Measurements from ENCODE around the gene LMAN2. TPM values are rescaled to one million over a fixed set of nuclear protein-coding genes. Genes with fewer than 3 reads are reported as not detected.

LMAN2 gene
- polyA plus RNA-seq, 4 donors, result 94.0 to 135 (median 130) TPM

DNA sequence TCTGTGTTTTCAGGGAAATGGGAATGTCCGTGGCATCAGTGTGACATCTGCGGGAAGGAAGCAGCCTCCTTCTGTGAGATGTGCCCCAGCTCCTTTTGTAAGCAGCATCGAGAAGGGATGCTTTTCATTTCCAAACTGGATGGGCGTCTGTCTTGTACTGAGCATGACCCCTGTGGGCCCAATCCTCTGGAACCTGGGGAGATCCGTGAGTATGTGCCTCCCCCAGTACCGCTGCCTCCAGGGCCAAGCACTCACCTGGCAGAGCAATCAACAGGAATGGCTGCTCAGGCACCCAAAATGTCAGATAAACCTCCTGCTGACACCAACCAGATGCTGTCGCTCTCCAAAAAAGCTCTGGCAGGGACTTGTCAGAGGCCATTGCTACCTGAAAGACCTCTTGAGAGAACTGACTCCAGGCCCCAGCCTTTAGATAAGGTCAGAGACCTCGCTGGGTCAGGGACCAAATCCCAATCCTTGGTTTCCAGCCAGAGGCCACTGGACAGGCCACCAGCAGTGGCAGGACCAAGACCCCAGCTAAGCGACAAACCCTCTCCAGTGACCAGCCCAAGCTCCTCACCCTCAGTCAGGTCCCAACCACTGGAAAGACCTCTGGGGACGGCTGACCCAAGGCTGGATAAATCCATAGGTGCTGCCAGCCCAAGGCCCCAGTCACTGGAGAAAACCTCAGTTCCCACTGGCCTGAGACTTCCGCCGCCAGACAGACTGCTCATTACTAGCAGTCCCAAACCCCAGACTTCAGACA is 57.5 kb downstream of the LMAN2 start:
- no peak for DNase-seq (ENCODE audit: low read depth in 4 of 4, low spot score in 3 of 4)

DNA sequence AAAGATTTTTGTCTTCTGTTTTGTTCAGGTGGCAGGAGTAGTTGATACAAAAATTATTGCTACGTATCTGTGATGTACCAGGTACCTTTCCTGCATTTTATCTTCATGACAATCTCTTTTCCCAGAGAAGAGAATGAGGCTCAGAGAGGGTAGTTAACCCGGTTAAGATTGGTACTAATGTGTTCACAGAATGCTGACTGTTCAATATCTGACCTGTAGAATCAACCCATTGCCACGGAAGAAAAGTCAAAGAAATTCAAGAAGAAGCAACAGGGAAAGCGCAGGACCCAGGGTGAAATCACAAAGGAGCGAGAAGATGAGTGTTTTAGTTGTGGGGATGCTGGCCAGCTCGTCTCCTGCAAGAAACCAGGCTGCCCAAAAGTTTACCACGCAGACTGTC is 59.7 kb downstream of the LMAN2 start:
- no peak for DNase-seq (ENCODE audit: low read depth in 4 of 4, low spot score in 3 of 4)

DNA sequence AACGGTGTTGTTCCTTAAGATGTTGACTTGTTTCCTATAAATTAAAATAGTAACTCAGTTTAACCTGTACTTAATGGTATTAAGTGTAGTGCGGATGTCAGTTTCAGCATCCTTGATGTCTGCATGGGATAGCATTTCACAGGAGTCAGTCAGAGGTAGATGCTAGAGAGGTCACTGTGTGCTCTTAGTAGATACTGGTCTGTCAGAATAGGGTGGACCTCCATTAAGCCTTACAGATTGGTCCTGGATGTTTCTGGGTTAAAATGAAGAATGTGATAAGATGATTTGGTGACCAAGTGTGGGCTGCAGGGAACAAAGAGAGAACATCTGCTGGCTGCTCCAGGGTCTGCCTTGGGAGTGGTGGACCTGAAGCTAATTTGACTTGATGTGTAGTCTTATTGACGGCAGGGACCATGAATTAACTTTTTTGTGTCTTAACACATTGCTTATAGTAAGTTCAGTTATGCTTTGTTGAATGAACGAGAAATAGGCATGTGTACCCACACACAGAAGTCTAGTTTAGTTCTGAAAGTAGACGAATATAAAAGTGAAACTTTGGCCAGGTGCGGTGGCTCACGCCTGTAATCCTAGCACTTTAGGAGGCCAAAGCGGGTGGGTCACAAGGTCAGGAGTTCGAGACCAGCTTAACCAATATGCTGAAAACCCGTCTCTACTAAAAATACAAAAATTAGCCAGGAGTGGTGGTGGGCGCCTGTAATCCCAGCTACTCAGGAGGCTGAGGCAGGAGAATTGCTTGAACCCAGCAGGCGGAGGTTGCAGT is 60.5 kb downstream of the LMAN2 start:
- DNase-seq (ENCODE audit: low read depth in 4 of 4, low spot score in 3 of 4), result no peak

DNA sequence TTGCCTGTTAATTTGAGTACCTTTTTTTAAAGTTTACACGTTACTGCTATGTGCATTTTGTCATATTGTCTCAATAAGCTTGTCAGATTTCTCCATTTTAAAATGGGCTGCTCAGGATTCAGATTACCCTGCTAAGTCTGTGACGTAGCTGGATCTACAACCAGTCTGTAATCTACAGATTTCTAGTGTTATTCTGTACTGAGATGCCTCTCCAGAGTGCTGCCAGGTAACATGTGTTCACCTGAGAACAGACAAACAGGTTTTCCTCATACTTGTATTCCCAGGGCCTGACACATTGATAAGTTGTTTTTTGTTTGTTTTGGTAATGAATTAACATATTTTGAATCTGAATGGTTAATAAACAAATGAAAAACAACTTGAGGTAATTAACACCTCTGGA is 63.3 kb downstream of the LMAN2 start:
- DNase-seq (ENCODE audit: low read depth in 4 of 4, low spot score in 3 of 4), result no peak

Other genes starting within 250 kb of the LMAN2 start
- 10 to 100 TPM; 48.3 to 66.0 (median 59.3) TPM for gene NSD1, start 217.9 kb downstream of the LMAN2 start, polyA plus RNA-seq (ENCODE audit: insufficient read length in 4 of 4)
- gene RAB24, start 47.9 kb downstream of the LMAN2 start, polyA plus RNA-seq (ENCODE audit: insufficient read length in 4 of 4), result 10 to 100 TPM; 21.9 to 44.8 (median 25.5) TPM
- gene PRELID1, start 47.9 kb downstream of the LMAN2 start, polyA plus RNA-seq (ENCODE audit: insufficient read length in 4 of 4), result 100 to 1,000 TPM in 3 of 4 donors, 10 to 100 TPM in 1; 89.7 to 141 (median 120) TPM
- 10 to 100 TPM; 10.9 to 24.6 (median 16.3) TPM for gene MXD3, start 39.8 kb downstream of the LMAN2 start, polyA plus RNA-seq (ENCODE audit: insufficient read length in 4 of 4)
- 10 to 100 TPM in 3 of 4 donors, 1 to 10 TPM in 1; 5.7 to 19.3 (median 13.9) TPM for gene RGS14, start 6.3 kb upstream of the LMAN2 start, polyA plus RNA-seq (ENCODE audit: insufficient read length in 4 of 4)
- 100 to 1,000 TPM in 2 of 4 donors, 10 to 100 TPM in 1, 1 to 10 TPM in 1; 3.4 to 223 (median 131) TPM for gene SLC34A1, start 32.8 kb upstream of the LMAN2 start, polyA plus RNA-seq (ENCODE audit: insufficient read length in 4 of 4)
- gene PFN3, start 49.0 kb upstream of the LMAN2 start, polyA plus RNA-seq (ENCODE audit: insufficient read length in 4 of 4), result 1 to 10 TPM in 2 of 4 donors, under 1 TPM in 1, not detected in 1; 0.26 to 2.6 (median 1.5) TPM
- gene F12, start 57.9 kb upstream of the LMAN2 start, polyA plus RNA-seq (ENCODE audit: insufficient read length in 4 of 4), result 10 to 100 TPM in 1 of 4 donors, 1 to 10 TPM in 2, under 1 TPM in 1; 0.91 to 13.4 (median 5.8) TPM
- gene GRK6, start 75.0 kb upstream of the LMAN2 start, polyA plus RNA-seq (ENCODE audit: insufficient read length in 4 of 4), result 10 to 100 TPM; 22.2 to 29.0 (median 24.6) TPM
- gene PRR7, start 95.1 kb upstream of the LMAN2 start, polyA plus RNA-seq (ENCODE audit: insufficient read length in 4 of 4), result 1 to 10 TPM in 2 of 4 donors, under 1 TPM in 2; 0.76 to 2.4 (median 0.99) TPM
- 100 to 1,000 TPM; 180 to 210 (median 185) TPM for gene DBN1, start 122.0 kb upstream of the LMAN2 start, polyA plus RNA-seq (ENCODE audit: insufficient read length in 4 of 4)
- gene PDLIM7, start 145.9 kb upstream of the LMAN2 start, polyA plus RNA-seq (ENCODE audit: insufficient read length in 4 of 4), result 100 to 1,000 TPM in 2 of 4 donors, 10 to 100 TPM in 2; 73.6 to 157 (median 121) TPM
- 1 to 10 TPM; 3.9 to 7.1 (median 4.3) TPM for gene DOK3, start 158.2 kb upstream of the LMAN2 start, polyA plus RNA-seq (ENCODE audit: insufficient read length in 4 of 4)
- 100 to 1,000 TPM in 1 of 4 donors, 10 to 100 TPM in 3; 67.0 to 105 (median 88.9) TPM for gene DDX41, start 165.3 kb upstream of the LMAN2 start, polyA plus RNA-seq (ENCODE audit: insufficient read length in 4 of 4)
- 100 to 1,000 TPM in 1 of 4 donors, 10 to 100 TPM in 3; 59.7 to 127 (median 73.9) TPM for gene FAM193B, start 202.9 kb upstream of the LMAN2 start, polyA plus RNA-seq (ENCODE audit: insufficient read length in 4 of 4)
- 100 to 1,000 TPM; 147 to 156 (median 154) TPM for gene TMED9, start 240.5 kb upstream of the LMAN2 start, polyA plus RNA-seq (ENCODE audit: insufficient read length in 4 of 4)
- gene B4GALT7, start 248.5 kb upstream of the LMAN2 start, polyA plus RNA-seq (ENCODE audit: insufficient read length in 4 of 4), result 10 to 100 TPM; 18.6 to 29.0 (median 22.1) TPM

All from left renal pelvis (tissue), 4 donors.